Esophagus squamous epithelium (tissue), 5 donors: ENCODE measurements around the gene GTSE1. TPM values are rescaled to one million over a fixed set of nuclear protein-coding genes. Genes with fewer than 3 reads are reported as not detected.

Experiments used
- DNase-seq: peaks from one replicate; lab custom pipeline; 2025; lab: John Stamatoyannopoulos, UW
- H3K27ac ChIP-seq, 4 donors: fragments of 200-600 bp; sonication (generic); one replicate each; pipeline ENCODE4 v1.5.1; 2016 to 2019; ENCODE audit warnings: mild to moderate bottlenecking in 1 of 4
- H3K27me3 ChIP-seq, 4 donors: fragments of 200-600 bp; sonication (generic); 1 replicate in 3 of 4; 2 replicates in 1 of 4; pipeline versions ENCODE4 v1.5.1 to v1.6.0; 2017 to 2021; ENCODE audit warnings: antibody characterized with exemption in 1 of 4
- H3K36me3 ChIP-seq, 3 donors: fragments of 200-600 bp; sonication (generic); one replicate each; pipeline ENCODE4 v1.5.1; 2016 to 2019
- H3K4me1 ChIP-seq, 3 donors: fragments of 200-600 bp; sonication (generic); one replicate each; pipeline ENCODE4 v1.5.1; 2017 to 2019
- H3K4me3 ChIP-seq, 4 donors: fragments of 200-600 bp; sonication (generic); 1 replicate in 3 of 4; 2 replicates in 1 of 4; pipeline ENCODE4 v1.5.1; 2016 to 2019; ENCODE audit warnings: mild to moderate bottlenecking in 2 of 4, moderate library complexity in 1 of 4
- H3K9me3 ChIP-seq, 3 donors: fragments of 200-600 bp; sonication (generic); one replicate each; pipeline ENCODE4 v1.5.1; 2016 to 2019
- POLR2A ChIP-seq, 4 donors: fragments of 450-650 bp; IDR thresholded peaks; one replicate each; pipeline ENCODE4 v1.6.1; 2017; ENCODE audit warnings: antibody characterized with exemption in 4 of 4, mild to moderate bottlenecking in 4 of 4, moderate library complexity in 3 of 4
- WGBS, 2 donors: methylation state at CpG; one replicate each; pipeline ENCODE4 v1.1.5; 2018; 5-methylcytosine and 5-hydroxymethylcytosine counted together
- intact Hi-C: fragments of 100-400 bp; cut with DNase I; formaldehyde crosslinking; loops from one replicate; pipeline ENCODE4 v1.15.0; 2022
- total RNA-seq, 4 donors: library from RNA; depleted of rRNA; stranded (reverse); fragments of >200 nt; gene quantifications; one replicate each; pipeline ENCODE4 v1.1.0, GENCODE V29; 2016
- TF ChIP-seq, protein P1 (sequence below), 6 experiments: fragments of 450-650 bp in 4 of 6; fragments of 200-600 bp in 2 of 6; sonication (generic) in 2 of 6; IDR thresholded peaks; one replicate each; pipeline ENCODE4 v1.5.1; 2016 to 2019; ENCODE audit warnings: antibody characterized with exemption in 6 of 6, mild to moderate bottlenecking in 4 of 6, moderate library complexity in 4 of 6
- donor health status: DM: yes; HTN: yes; CAD: no.

Gene GTSE1
- total RNA-seq, 4 donors from 2014 or later, result 1.4 to 8.0 (median 3.4) TPM

DNA sequence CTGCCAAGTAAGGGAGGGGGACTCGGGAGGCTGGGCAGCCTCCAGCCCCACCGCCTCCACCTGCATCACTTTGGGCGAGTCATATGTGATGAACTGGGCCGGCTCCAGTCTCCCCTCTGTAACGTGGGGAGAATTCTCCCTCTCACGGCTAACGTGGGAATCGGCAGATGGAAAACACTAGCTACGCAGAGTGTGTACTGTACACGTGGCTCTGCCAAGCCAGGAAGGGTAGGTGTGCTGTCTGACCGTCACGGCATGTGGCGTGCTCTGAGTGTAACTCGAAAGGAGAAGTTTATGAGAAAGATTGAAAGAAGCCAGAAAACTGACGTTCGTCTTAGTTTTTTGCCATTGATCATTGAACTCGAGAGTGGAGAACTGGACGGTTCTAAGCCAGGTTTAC, 52.6 kb downstream of the GTSE1 start:
- intact Hi-C loops, result no loop called here
- no peaks in the 10 kb centered on the region for H3K9me3 ChIP-seq
- no peak overlapping the region for H3K4me3 ChIP-seq
- no peak for DNase-seq
- peaks cover 8 to 27% (median 13%) of the 10 kb centered on the region in 3 donors for H3K4me1 ChIP-seq
- H3K36me3 ChIP-seq, result peaks cover 25 to 100% (median 85%) of the 10 kb centered on the region in 3 donors
- WGBS, 2 donors, result 72 to 86% methylated on average over 15 of the region's 18 CpGs
- no peak overlapping the region for H3K27ac ChIP-seq
- TF ChIP-seq, protein P1, sequence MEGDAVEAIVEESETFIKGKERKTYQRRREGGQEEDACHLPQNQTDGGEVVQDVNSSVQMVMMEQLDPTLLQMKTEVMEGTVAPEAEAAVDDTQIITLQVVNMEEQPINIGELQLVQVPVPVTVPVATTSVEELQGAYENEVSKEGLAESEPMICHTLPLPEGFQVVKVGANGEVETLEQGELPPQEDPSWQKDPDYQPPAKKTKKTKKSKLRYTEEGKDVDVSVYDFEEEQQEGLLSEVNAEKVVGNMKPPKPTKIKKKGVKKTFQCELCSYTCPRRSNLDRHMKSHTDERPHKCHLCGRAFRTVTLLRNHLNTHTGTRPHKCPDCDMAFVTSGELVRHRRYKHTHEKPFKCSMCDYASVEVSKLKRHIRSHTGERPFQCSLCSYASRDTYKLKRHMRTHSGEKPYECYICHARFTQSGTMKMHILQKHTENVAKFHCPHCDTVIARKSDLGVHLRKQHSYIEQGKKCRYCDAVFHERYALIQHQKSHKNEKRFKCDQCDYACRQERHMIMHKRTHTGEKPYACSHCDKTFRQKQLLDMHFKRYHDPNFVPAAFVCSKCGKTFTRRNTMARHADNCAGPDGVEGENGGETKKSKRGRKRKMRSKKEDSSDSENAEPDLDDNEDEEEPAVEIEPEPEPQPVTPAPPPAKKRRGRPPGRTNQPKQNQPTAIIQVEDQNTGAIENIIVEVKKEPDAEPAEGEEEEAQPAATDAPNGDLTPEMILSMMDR (IDR thresholded peaks at IDR 0.05), result no peak
- TF ChIP-seq POLR2A (IDR thresholded peaks at IDR 0.05), result no peak
- H3K27me3 ChIP-seq, result no peaks in the 10 kb centered on the region

DNA sequence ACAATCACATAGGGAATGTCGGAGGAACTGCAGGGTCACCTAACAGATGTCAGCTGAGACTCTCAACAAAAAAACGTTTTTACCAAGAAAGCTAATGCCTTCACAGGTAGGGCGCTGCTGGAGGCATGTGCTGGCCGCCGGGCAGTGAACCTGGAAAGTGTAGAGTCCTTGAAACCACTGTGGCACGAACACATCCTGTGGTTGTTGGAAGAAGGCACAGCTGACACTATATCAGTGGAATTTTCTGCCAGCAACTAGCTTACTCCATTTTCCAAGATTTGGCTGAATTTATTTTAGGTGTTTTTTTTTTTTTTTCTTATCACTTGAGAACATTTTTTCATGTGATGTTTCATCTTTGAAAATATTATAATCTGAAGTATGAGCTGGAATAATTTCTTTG, 53.0 kb downstream of the GTSE1 start:
- no peak for TF ChIP-seq POLR2A (IDR thresholded peaks at IDR 0.05)
- TF ChIP-seq, protein P1 (IDR thresholded peaks at IDR 0.05), result no peak
- Histone ChIP-seq H3K27ac (no peak overlapping the region), H3K4me3 (no peak overlapping the region), H3K4me1 (peaks cover 8 to 31% (median 13%) of the 10 kb centered on the region in 3 donors), H3K27me3 (no peaks in the 10 kb centered on the region), H3K36me3 (peaks cover 27 to 100% (median 86%) of the 10 kb centered on the region in 3 donors), H3K9me3 (no peaks in the 10 kb centered on the region)
- DNase-seq, result no peak
- WGBS, 2 donors, result 75 to 77% methylated on average over 6 of the region's 6 CpGs
- intact Hi-C loops, result no loop called here

DNA sequence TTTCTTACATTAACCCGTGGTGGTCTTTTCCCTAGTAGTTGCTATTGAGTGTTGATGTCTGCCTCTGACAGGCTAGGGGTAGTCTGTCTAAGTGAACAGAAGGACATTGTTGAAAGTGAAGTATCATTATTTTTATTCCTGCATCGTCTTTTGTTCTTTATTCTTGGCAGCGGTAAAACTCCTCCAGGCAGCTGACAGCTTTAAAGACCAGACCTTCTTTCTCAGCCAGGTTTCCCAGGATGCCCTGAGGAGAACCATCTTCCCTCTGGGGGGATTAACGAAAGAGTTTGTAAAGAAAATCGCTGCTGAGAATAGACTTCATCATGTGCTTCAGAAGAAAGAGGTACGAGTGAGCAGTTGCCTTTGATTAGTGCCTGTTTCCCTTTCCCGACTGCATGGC, 53.5 kb downstream of the GTSE1 start:
- Histone ChIP-seq H3K27me3 (no peaks in the 10 kb centered on the region), H3K27ac (no peak overlapping the region), H3K9me3 (no peaks in the 10 kb centered on the region), H3K4me1 (peaks cover 10 to 35% (median 13%) of the 10 kb centered on the region in 3 donors), H3K36me3 (peaks cover 27 to 100% (median 82%) of the 10 kb centered on the region in 3 donors), H3K4me3 (no peak overlapping the region)
- intact Hi-C loops, result no loop called here
- 70 to 75% methylated on average over 5 to 7 of the region's 7 CpGs for WGBS, 2 donors
- DNase-seq, result no peak
- no peak for TF ChIP-seq POLR2A (IDR thresholded peaks at IDR 0.05)
- TF ChIP-seq, protein P1 (IDR thresholded peaks at IDR 0.05), result no peak

DNA sequence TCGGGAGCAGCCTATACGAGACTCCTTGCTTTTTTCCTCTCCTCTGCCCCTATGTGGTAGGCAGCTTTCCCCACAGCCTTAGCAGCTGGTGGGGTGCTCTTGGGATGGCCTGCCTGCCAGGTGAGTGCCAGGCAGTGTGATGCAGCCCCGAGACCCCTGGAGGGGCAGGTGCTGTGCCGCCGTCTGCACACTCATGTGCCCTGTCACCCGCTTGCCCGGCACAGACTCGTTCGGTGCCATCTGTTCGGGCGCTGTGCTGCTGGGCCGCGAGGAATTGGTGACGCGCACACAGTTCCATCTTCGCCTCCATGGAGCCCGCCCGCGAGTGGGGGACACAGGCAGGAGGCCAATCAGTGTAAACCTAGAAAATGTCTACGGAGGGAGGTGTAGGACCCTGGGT, 54.0 kb downstream of the GTSE1 start:
- Histone ChIP-seq H3K27me3 (no peaks in the 10 kb centered on the region), H3K9me3 (no peaks in the 10 kb centered on the region), H3K36me3 (peaks cover 27 to 100% (median 80%) of the 10 kb centered on the region in 3 donors), H3K4me3 (no peak overlapping the region), H3K27ac (no peak overlapping the region), H3K4me1 (peaks cover 14 to 41% (median 15%) of the 10 kb centered on the region in 3 donors)
- TF ChIP-seq, protein P1 (IDR thresholded peaks at IDR 0.05), result no peak
- TF ChIP-seq POLR2A (IDR thresholded peaks at IDR 0.05), result no peak
- intact Hi-C loops, result no loop called here
- no peak for DNase-seq
- 92 to 96% methylated on average over 4 to 7 of the region's 20 CpGs for WGBS, 2 donors

DNA sequence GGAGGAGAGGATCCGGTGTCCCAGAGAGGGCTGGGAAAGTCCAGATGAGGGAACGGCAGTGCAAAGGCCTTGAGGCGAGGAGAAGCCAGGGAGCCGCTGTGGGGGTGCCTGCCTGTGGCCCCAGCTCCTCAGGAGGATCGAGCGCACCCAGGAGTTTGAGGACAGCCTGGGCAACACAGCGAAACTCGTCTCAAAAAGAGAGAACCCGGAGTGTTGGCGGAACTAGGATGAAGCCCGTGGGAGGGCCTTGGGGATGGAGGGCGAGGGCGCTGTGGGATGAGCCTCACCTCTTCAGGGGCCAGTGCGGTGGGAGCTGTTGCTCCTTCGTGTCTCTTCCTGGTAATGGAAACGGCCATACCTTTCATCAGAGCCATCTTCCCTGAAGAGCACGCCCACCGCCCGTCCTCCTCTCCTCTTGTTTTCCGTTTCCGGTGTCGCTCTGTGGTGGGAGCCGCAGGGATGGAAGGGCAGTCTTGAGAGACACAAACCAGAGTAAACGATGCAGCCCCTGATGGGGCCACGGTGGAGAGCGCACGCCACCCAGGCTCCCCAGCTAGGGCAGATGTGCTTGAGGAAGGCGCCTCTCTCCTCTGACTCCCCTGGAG, 54.6 kb downstream of the GTSE1 start:
- H3K27me3 ChIP-seq, result no peaks in the 10 kb centered on the region
- peaks cover 27 to 100% (median 82%) of the 10 kb centered on the region in 3 donors for H3K36me3 ChIP-seq
- H3K27ac ChIP-seq, result no peak overlapping the region
- 92% methylated on average over 17 to 28 of the region's 28 CpGs for WGBS, 2 donors
- H3K4me1 ChIP-seq, result peaks cover 17 to 47% (median 17%) of the 10 kb centered on the region in 3 donors
- TF ChIP-seq, protein P1 (IDR thresholded peaks at IDR 0.05), result no peak
- no peak for TF ChIP-seq POLR2A (IDR thresholded peaks at IDR 0.05)
- intact Hi-C loops, result no loop called here
- no peaks in the 10 kb centered on the region for H3K9me3 ChIP-seq
- no peak for DNase-seq
- H3K4me3 ChIP-seq, result no peak overlapping the region
